Chondrocyte (in vitro differentiated cells): ENCODE measurements around the gene PLD3. TPM values are rescaled to one million over a fixed set of nuclear protein-coding genes. Genes with fewer than 3 reads are reported as not detected.

ENCODE experiments used
- DNase-seq: peaks from one replicate; pipeline ENCODE4 v3.0.0; 2021; ENCODE audit warnings: mixed read lengths, low spot score
- H3K27ac Mint-ChIP-seq: one replicate; pipeline ENCODE4 v1.8.0; 2021; ENCODE audit warnings: mild to moderate bottlenecking, moderate library complexity, mixed read lengths; ENCODE audit not compliant: unreplicated experiment
- H3K27me3 Mint-ChIP-seq: 2 replicates; pipeline ENCODE4 v1.8.0; 2021; ENCODE audit warnings: low read depth, mixed read lengths
- H3K36me3 Mint-ChIP-seq: 2 replicates; pipeline ENCODE4 v1.8.0; 2021; ENCODE audit warnings: low read depth, mixed read lengths
- H3K4me1 Mint-ChIP-seq: 2 replicates; pipeline ENCODE4 v1.8.0; 2021; ENCODE audit warnings: low read depth, mild to moderate bottlenecking, mixed read lengths
- H3K4me3 Mint-ChIP-seq: one replicate; pipeline ENCODE4 v1.8.0; 2021; ENCODE audit warnings: mild to moderate bottlenecking, moderate library complexity, mixed read lengths; ENCODE audit not compliant: unreplicated experiment
- H3K9me3 Mint-ChIP-seq: 2 replicates; pipeline ENCODE4 v1.8.0; 2021; ENCODE audit warnings: low read depth, mixed read lengths
- CTCF ChIP-seq: fragments of 200-600 bp; sonication (generic); IDR thresholded peaks from 2 replicates; pipeline ENCODE4 v1.5.0; 2021; ENCODE audit warnings: antibody characterized with exemption, mild to moderate bottlenecking, moderate library complexity
- total RNA-seq: library from RNA; stranded (reverse); gene quantifications from 3 replicates; pipeline ENCODE4 v1.2.1, GENCODE V29; 2021

PLD3 gene
- total RNA-seq, 1 donor from 2014 or later = 478 TPM

GRCh38 chr19:40337107-40337506, 11.4 kb upstream of the PLD3 start:
- H3K27ac Mint-ChIP-seq = no peak overlapping the region
- no peaks in the 10 kb centered on the region for H3K27me3 Mint-ChIP-seq
- TF ChIP-seq CTCF = no peak
- H3K4me1 Mint-ChIP-seq = peaks cover 12% of the 10 kb centered on the region
- H3K36me3 Mint-ChIP-seq = peaks cover 23% of the 10 kb centered on the region
- H3K4me3 Mint-ChIP-seq = no peak overlapping the region
- no peaks in the 10 kb centered on the region for H3K9me3 Mint-ChIP-seq
- DNase-seq = no peak

DNA sequence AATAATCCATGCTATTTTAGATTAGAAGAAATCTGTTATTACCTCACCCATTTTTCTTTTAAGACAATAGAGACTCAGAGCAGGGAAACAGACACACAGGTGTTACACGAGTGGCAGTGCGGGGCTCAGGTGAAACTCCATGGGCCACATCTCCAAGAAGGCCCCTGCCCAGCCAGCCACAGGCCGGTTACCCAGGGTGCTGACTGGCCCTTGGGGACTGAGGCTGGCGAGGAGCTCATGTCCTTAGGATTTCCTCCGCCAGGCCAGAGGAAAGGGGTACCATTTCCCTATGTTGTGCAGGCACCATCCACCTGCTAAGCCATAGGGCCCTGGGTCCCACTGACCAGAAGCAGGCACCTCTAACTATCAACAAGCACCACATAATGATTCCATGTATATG, 10.9 kb upstream of the PLD3 start:
- Mint-ChIP-seq H3K27me3 (no peaks in the 10 kb centered on the region), H3K4me3 (no peak overlapping the region), H3K9me3 (no peaks in the 10 kb centered on the region), H3K36me3 (peaks cover 20% of the 10 kb centered on the region), H3K4me1 (peaks cover 17% of the 10 kb centered on the region), H3K27ac (no peak overlapping the region)
- no peak for TF ChIP-seq CTCF
- no peak for DNase-seq

- H3K27me3 Mint-ChIP-seq = no peaks in the 10 kb centered on the region
- H3K27ac Mint-ChIP-seq = no peak overlapping the region
- H3K36me3 Mint-ChIP-seq = peaks cover 13% of the 10 kb centered on the region
- no peak for TF ChIP-seq CTCF
- peaks cover 24% of the 10 kb centered on the region for H3K4me1 Mint-ChIP-seq
- H3K4me3 Mint-ChIP-seq = no peak overlapping the region
- H3K9me3 Mint-ChIP-seq = no peaks in the 10 kb centered on the region
- DNase-seq = no peak
These were observed 9.3 kb upstream of the PLD3 start for GRCh38 chr19:40339018-40339728.

DNA sequence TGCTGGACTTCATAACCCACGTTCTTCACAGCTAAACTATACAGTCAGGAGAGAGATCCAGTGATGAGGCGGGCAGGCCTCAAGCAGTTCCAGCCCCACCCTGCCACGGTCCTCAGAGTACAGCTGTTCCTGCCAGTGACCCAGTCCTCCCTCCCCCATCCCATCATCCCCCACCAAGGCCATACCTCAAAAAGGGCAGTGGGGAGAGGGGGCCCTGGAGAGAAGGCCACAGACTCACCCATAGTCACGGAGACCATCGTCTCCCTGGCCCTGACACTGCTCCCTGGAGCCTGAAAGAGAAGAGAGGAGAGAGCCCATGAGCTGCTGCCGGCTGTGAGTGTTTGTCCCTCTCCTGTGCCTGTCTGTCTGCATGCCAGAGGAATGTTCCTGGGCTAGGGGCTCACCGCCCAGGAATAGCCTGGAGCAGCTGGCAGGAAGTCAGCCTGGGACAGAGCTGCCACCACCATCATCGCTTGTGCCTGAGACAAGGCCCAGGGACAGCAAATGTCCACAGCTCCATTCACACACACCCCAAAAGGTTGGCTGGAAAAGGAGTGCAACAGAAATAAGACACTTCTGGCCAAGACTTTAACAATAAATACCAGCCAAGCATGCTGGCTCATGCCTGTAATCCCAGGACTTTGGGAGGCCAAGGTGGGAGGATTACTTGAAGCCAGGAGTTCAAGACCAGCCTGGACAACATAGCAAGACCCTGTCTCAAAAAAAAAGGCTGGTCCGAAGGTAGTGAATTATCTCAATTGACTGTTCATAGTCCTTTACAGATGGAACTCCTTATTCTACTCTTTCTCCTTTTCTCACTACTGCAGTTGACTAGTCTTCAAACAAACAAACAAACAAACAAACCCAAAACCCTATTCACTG, 6.7 kb upstream of the PLD3 start:
- peak overlapping the region; percentile 67 for H3K4me3 Mint-ChIP-seq
- DNase-seq = no peak
- H3K36me3 Mint-ChIP-seq = peaks cover 8% of the 10 kb centered on the region

More for the DNA sequence above, 6.7 kb upstream of the PLD3 start:
- Mint-ChIP-seq H3K9me3 (no peaks in the 10 kb centered on the region), H3K27ac (peak overlapping the region; percentile 96), H3K4me1 (peaks cover 34% of the 10 kb centered on the region), H3K27me3 (no peaks in the 10 kb centered on the region)
- TF ChIP-seq CTCF = no peak
